Endothelial cell (in vitro differentiated cells): Measurements from ENCODE around the gene TMEM132D. TPM values are rescaled to one million over a fixed set of nuclear protein-coding genes. Genes with fewer than 3 reads are reported as not detected.

ENCODE experiments used
- DNase-seq: peaks from one replicate; pipeline ENCODE4 v3.0.0; 2021; ENCODE audit warnings: low spot score
- H3K27ac Mint-ChIP-seq: one replicate; pipeline ENCODE4 v1.8.0; 2021; ENCODE audit warnings: mixed read lengths, inconsistent platforms; ENCODE audit not compliant: unreplicated experiment
- H3K27me3 Mint-ChIP-seq: one replicate; pipeline ENCODE4 v1.8.0; 2021; ENCODE audit warnings: mild to moderate bottlenecking, moderate library complexity, mixed read lengths, inconsistent platforms; ENCODE audit not compliant: unreplicated experiment
- H3K36me3 Mint-ChIP-seq: one replicate; pipeline ENCODE4 v1.8.0; 2021; ENCODE audit warnings: mild to moderate bottlenecking, low read depth, mixed read lengths, inconsistent platforms; ENCODE audit not compliant: unreplicated experiment
- H3K4me1 Mint-ChIP-seq: one replicate; pipeline ENCODE4 v1.8.0; 2021; ENCODE audit warnings: mild to moderate bottlenecking, mixed read lengths, inconsistent platforms; ENCODE audit not compliant: unreplicated experiment
- H3K4me3 Mint-ChIP-seq: one replicate; pipeline ENCODE4 v1.8.0; 2021; ENCODE audit warnings: mild to moderate bottlenecking, mixed read lengths, inconsistent platforms; ENCODE audit not compliant: unreplicated experiment
- H3K9me3 Mint-ChIP-seq: one replicate; pipeline ENCODE4 v1.8.0; 2021; ENCODE audit warnings: mixed read lengths, inconsistent platforms; ENCODE audit not compliant: unreplicated experiment
- total RNA-seq: library from RNA; stranded (reverse); fragmentation: NEBNext Ultra II Directional; extraction: Animal tissue kit (Norgen Biotek cat#: 25700); gene quantifications from one replicate; pipeline ENCODE4 v1.2.1, GENCODE V29; 2021; ENCODE audit not compliant: unreplicated experiment
- TF ChIP-seq, protein P1 (sequence below): fragments of 200-600 bp; sonication (generic); IDR thresholded peaks from one replicate; pipeline ENCODE4 v1.5.0; 2021; ENCODE audit warnings: antibody characterized with exemption; ENCODE audit not compliant: unreplicated experiment

TMEM132D gene
- total RNA-seq, 1 donor from 2014 or later = not detected

DNA sequence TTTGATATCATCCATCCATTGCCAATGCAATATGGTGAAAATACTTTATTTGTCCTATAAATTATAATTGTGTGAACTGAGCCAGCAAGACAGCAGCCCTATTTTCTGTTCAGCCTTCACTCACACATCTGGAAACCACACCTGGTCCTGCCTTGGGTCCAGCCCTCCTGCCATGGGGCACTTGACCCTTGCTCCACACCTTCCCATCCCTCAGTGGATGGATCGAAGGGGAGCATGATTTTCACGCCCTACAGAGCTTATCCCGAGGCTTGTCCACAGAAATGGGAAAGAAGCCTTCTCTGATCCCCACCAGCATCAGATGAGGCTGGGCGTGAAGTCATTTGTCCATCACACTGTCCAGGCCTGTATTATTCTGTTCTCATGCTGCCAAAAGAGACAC lies 10.1 kb downstream of the TMEM132D start:
- no peaks in the 10 kb centered on the region for H3K4me1 Mint-ChIP-seq
- no peak for DNase-seq
- TF ChIP-seq, protein P1, sequence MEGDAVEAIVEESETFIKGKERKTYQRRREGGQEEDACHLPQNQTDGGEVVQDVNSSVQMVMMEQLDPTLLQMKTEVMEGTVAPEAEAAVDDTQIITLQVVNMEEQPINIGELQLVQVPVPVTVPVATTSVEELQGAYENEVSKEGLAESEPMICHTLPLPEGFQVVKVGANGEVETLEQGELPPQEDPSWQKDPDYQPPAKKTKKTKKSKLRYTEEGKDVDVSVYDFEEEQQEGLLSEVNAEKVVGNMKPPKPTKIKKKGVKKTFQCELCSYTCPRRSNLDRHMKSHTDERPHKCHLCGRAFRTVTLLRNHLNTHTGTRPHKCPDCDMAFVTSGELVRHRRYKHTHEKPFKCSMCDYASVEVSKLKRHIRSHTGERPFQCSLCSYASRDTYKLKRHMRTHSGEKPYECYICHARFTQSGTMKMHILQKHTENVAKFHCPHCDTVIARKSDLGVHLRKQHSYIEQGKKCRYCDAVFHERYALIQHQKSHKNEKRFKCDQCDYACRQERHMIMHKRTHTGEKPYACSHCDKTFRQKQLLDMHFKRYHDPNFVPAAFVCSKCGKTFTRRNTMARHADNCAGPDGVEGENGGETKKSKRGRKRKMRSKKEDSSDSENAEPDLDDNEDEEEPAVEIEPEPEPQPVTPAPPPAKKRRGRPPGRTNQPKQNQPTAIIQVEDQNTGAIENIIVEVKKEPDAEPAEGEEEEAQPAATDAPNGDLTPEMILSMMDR = no peak
- peaks cover 6% of the 10 kb centered on the region for H3K27me3 Mint-ChIP-seq
- H3K27ac Mint-ChIP-seq = no peak overlapping the region
- peaks cover 8% of the 10 kb centered on the region for H3K36me3 Mint-ChIP-seq
- peaks cover 50% of the 10 kb centered on the region for H3K9me3 Mint-ChIP-seq
- H3K4me3 Mint-ChIP-seq = no peak overlapping the region

DNA sequence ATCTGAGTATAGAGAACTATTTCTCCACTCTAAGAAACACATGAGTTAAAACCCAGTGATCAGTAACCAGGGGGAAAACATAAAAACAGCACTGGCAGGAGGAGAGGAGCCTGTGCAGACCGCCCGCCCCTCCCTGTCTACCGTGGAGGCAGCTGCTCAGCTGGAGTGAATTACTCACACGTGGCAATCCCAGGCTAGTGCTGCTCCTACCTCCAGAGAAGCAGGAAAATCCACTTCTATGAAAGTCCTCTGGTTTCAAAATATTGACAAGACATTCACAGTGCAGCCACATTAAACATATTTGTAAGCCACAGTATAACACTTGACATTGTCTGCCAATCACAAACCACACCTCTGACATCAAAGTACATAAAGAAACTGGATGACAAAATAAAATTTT lies 16.7 kb downstream of the TMEM132D start:
- Mint-ChIP-seq H3K4me3 (no peak overlapping the region), H3K4me1 (no peaks in the 10 kb centered on the region), H3K27ac (no peak overlapping the region), H3K27me3 (no peaks in the 10 kb centered on the region), H3K9me3 (peaks cover 27% of the 10 kb centered on the region), H3K36me3 (no peaks in the 10 kb centered on the region)
- TF ChIP-seq, protein P1 = no peak
- no peak for DNase-seq

DNA sequence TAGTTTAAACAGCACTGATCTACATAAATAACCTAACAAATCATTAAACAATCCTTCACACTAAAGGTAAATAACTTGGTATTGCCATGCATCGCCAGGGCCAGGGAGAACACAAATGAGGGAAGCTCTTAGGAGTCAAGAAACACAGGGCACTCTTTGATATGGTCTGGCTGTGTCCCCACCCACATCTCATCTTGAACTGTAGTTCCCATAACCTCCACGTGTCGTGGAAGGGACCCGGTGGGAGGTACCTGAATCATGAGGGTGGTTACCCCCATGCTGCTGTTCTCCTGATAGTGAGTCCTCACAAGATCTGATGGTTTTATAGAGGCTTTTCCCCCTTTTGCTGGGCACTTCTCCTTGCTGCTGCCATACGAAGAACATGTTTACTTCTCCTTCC lies 17.3 kb downstream of the TMEM132D start:
- Mint-ChIP-seq H3K36me3 (no peaks in the 10 kb centered on the region), H3K4me1 (no peaks in the 10 kb centered on the region), H3K9me3 (peaks cover 27% of the 10 kb centered on the region), H3K27me3 (no peaks in the 10 kb centered on the region), H3K4me3 (no peak overlapping the region), H3K27ac (no peak overlapping the region)
- TF ChIP-seq, protein P1 = no peak
- DNase-seq = no peak

DNA sequence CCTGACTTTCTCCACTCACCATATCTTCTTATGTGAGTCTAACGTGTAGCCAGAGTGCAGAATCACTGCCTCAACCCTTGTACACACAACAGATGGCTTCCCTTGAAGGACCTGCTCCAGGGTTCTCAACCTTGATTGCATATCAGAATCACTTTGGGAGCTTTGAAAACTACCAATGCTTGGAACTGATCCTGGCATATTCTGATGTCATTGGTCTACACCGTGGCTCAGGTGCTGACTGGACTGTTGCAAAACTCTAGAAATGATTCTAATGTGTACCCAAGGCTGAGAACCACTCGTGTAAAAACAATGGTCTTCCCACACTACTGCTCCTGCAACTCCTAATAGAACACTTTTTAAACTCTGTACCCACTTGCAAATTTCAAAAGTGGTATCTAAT lies 18.5 kb downstream of the TMEM132D start:
- no peak for DNase-seq
- no peaks in the 10 kb centered on the region for H3K4me1 Mint-ChIP-seq
- TF ChIP-seq, protein P1 = no peak
- H3K9me3 Mint-ChIP-seq = peaks cover 18% of the 10 kb centered on the region
- H3K36me3 Mint-ChIP-seq = no peaks in the 10 kb centered on the region
- no peaks in the 10 kb centered on the region for H3K27me3 Mint-ChIP-seq
- H3K27ac Mint-ChIP-seq = no peak overlapping the region
- no peak overlapping the region for H3K4me3 Mint-ChIP-seq

DNA sequence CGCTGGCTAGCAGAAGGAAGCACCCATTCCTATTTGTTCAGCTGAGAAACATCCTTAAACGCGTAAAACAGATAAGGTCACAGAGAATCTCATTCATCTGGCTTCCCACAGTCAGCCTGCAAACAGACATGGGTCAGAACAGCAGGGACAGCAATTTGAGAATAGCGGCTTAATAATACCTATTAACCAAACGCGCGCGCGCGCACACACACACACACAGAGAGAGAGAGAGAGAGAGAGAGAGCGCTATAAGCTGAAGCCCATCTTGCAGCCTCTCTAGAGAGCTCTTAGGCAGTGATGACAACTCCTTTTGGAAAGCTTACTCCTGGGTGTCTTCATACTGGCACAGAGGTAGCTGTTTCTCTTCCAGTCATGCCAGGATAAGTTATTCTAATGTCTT lies 26.4 kb downstream of the TMEM132D start:
- Mint-ChIP-seq H3K27me3 (peaks cover 5% of the 10 kb centered on the region), H3K4me3 (no peak overlapping the region), H3K36me3 (peaks cover 10% of the 10 kb centered on the region), H3K9me3 (peaks cover 41% of the 10 kb centered on the region), H3K27ac (no peak overlapping the region), H3K4me1 (no peaks in the 10 kb centered on the region)
- TF ChIP-seq, protein P1 = no peak
- no peak for DNase-seq
